GM18867 (cell line): ENCODE measurements around the gene ZNF385D.

ENCODE experiments used
- ATAC-seq: cut with Tn5 transposase; IDR thresholded peaks from one replicate; pipeline ENCODE4 v1.9.1; 2021; ENCODE audit warnings: mild to moderate bottlenecking, moderate library complexity; ENCODE audit not compliant: unreplicated experiment

ZNF385D gene

DNA sequence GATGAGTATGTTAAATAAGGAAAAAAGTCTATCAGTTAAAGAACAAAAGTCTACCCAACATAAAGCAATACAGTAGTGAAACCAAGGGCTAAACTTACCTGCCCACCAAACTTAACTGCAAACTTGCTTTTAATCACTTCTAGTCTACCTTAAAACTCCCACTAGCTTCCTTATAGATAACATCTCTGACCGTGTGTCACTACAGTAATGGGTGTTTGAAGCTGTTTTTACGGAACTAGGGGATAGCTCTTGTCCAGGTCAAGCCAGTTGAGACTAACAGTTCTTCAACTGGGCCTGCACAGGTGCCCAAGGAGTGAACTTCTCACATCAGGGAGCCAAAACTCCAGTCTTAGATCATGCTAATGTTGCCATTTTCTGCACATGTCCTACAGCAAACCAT lies 132.3 kb downstream of the ZNF385D start:
- no peak for ATAC-seq

DNA sequence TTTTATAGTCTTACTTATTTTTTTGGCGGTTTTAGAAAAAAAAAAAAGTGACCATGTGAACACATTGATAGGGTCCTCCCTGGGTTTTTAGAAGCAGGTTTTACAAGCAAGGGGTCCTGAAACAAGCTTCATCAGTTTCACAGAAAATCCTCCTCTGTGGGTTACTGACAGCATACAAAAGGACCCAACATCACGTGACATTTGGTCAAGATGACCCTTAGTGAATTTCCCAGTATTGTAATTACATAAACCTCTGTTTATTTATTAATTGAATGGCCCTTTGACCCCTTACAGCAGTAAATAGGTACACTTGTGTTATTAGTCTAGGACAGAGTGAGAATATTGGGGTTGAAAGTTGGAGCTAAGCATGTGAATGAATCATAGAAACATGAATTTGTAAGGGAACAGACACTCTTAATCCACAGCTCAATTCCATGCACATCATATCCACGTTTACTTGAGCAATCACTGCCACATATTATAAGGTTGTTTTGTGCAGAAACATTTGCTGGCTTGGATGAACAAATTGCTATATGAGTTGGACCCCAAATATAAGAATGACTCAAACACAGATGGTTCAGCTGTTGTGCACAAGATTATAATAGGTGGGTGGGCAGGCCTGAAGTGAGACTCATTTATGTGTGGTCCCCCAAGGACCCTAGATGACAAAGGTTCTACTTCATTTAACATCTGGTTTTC lies 137.5 kb downstream of the ZNF385D start:
- no peak for ATAC-seq

DNA sequence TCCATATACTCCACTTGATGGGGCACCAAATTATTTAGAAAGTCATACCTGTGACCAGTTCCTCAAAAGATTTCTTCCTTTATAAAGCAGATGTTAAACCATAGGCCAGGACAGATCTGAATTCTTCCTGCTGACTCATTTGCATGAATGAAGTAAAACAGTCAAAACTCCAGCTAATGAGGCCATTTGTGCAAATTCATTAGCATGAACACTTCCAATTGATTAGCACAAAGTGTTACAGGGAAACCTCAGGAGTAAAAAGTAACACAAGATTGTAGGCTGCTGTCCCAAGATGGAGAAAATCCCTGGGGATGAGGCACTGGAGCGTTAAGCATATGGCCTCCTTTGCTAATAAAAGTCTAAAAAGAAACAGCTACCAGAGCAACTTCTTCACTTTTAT lies 149.8 kb downstream of the ZNF385D start:
- ATAC-seq: no peak

DNA sequence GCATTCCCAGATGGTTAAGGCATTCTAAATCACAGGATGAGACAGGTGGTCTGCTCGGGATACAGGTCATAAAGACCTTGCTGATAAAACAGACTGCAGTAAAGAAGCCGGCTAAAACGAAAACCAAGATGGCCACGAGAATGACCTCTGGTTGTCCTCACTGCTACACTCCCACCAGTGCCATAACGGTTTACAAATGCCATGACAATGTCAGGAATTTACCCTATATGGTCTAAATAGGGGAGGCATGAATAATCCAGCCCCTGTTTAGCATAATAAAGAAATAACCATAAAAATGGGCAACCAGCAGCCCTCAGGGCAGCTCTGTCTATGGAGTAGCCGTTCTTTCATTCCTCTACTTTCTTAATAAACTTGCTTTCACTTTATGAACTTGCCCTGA lies 151.1 kb downstream of the ZNF385D start:
- no peak for ATAC-seq

DNA sequence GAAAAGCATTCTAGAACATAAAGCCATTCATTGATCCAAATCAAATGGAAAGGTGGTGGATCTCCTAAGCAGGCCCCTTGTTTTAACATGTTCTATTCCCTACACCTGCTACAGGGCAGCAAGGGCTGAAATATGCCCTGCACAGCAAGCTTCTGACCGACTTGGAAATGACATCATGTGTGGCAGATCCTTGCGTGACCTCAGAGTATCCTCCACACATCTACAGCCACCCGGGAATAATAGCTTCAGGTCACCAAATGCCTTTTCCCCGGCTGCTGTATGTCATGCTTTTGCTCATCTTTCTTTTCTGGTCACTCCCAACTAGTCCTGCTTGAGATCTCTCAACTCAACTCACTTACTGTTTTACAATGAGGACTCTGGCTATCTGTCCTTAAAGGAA lies 158.2 kb downstream of the ZNF385D start:
- ATAC-seq: no peak

DNA sequence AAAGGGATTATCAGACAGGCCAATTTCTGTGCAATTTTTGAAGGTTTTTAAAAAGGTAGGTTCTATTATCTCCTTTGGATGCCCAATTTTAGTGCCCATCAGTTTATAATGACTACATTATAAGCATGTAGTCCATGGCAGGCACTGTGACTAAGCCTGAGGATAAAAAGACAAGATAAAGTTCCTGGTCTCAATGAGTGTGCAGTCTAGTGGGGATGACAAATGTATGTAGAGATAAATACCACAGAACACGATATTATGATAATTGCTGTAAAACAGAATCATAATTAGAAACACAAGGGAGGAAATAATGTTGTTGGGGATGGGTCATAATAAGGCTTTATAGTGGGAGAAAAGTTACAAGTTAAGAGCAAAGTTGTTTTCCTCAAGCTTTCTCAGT lies 163.1 kb downstream of the ZNF385D start:
- ATAC-seq: no peak

DNA sequence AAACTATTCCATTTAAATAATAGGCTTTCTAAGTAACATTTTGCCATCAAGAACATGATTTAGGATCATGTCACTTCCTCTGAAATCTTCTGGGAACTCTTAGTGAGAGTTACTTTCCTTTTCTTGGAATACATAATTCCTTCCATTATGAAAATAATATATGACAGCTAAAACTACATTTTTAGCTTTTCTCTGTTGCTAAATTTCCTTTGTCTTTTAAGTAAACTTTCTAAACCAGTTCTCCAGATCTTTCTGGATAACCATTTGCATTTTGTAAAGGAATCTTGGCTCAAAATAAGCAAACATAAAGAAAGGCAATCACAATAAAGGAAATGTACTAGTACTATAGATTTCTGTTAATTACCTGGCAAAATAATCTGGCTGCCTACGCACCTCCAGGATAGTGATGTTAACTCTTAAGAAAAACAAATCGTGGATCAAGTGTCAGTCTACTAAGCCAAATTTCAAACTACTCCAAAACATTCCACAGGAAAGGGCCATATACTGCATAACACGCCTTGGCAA lies 165.7 kb downstream of the ZNF385D start:
- ATAC-seq: no peak

DNA sequence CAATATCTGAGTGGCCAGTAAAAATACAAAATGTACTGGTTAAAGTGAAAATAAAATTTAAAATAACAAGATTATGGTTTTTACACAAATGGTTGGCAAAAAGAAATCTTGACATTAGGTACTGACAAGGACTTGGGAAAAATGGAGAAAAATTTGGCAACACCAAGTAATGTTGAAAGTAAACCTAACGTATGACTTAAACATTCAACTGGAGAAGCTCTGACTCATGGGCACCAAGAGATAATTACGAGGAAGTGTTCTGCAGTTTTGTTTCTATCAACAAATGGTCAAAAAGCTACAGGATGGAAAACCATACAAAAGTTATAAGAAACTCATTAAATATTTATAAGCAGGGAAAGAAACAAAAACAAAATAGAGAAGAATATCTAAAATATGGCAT lies 177.7 kb downstream of the ZNF385D start:
- no peak for ATAC-seq

DNA sequence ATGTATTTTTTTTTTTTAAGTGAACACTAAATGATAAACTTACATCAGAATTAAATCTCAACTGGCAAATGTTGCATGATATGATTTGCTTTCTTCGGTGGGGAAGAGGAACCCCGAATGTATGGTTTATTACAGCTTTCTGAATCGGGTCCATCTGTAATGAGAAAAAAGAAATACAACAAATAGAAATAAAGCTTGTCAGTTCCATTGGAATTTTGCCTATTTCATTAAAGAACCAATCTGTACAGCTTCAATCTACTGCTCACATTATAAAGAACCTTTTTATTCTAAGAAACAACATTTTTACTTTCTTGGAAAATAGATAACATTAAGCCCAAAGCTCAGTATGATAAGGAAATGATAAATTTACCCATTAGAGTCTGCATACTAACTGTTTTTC lies 186.5 kb downstream of the ZNF385D start:
- no peak for ATAC-seq

DNA sequence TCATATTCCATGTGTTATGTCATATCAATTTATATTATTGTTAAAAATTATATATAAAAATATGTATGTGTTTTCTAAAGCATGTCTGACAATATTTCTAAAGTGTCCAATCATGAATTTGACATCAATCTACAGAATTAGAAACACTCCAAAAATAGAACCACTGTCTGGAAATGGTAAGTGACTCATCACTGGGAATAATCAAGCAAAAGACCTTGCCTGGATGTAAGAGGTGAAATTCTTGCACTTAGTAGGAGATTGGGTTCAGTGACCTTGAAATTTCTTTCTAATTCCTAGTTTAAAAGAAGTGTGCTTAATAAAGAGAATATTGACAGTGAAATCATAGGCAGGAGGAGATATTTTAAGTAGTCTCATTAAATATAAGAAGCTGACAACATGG lies 188.8 kb downstream of the ZNF385D start:
- no peak for ATAC-seq

DNA sequence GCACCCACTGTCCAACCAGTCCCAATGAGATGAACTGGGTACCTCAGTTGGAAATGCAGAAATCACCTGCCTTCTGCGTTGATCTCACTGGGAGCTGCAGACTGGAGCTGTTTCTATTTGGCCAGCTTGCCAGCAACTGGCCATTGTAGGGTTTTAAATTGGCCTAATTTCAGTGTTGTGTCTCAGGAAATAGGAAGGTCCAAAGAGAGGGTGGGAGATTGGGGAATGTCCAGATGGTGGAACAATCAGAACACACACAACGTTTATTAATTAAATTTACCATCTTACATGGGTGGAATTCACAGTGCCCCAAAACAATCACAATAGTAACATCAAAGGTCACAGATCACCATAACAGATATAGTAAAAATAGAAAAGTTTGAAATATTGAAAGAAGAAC lies 189.5 kb downstream of the ZNF385D start:
- no peak for ATAC-seq

DNA sequence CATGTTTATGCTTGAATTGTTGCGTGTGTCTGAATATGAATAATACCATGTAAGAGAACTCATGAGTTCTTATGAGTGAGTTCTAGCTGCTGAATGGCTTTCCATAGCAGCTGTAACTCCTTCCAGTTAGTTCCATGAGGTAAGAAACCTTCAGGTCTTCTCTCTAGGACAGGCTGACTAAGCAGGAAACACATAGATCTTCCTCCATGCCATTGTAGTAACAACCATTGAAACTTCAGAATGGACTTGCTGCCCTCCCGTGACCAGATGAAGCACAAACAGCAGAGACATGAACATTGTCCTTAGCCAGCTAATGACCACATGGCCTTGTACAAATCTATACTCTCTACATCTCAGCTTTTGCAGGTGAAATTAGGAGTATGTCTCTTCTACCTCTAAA lies 200.0 kb downstream of the ZNF385D start:
- no peak for ATAC-seq

DNA sequence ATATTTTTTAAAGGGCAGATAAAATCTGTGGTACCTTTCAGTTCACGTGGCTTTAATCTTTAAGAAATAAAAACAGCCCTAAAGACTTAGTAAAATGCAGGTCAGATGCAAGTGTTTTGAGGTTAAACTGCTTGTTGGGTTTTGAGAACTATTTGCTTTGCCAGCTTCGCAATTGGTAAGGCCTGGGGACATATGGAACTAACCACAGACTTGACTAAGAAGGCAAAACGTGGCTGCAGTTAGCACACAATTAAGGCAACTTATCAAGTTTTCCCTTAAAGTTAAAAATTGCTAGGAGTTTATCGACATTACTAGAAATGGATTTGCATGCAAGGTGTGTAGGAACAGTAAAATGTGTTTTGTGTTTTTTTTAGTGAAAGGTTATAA lies 206.9 kb downstream of the ZNF385D start:
- ATAC-seq: no peak

DNA sequence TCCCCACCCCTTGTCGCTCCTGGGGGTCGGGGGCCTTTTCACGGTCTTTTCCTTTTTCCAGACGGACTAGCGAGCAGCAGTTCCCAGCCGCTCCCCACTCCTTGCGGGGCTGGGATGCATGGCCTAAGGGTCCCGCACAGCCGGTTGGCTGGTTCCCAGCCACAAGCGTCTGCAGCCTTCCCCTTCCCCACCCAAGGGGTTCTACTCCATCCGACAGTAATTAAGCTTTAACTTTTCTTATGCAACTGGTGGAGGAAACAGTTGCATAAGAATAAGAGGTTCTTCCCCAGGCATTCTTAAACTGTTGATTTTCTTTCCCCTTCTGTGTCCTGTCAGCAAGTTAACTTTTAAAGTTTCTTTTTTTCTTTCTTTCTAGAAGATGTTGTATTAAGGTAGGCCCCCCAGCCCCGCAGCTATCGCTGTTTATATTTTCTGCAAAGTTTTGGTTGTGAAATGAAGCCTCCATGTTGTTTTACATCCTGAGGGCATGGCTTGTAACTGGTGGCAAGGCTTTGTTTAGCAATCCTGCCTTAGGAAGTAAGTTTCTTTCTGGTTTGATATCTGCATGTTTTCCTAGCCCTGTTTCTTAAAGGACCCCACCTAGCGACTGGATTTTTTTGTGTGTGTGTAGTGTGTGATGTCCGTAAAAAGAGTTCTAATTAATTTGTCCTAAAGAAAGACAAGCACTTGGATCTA lies 207.5 kb downstream of the ZNF385D start:
- no peak for ATAC-seq

DNA sequence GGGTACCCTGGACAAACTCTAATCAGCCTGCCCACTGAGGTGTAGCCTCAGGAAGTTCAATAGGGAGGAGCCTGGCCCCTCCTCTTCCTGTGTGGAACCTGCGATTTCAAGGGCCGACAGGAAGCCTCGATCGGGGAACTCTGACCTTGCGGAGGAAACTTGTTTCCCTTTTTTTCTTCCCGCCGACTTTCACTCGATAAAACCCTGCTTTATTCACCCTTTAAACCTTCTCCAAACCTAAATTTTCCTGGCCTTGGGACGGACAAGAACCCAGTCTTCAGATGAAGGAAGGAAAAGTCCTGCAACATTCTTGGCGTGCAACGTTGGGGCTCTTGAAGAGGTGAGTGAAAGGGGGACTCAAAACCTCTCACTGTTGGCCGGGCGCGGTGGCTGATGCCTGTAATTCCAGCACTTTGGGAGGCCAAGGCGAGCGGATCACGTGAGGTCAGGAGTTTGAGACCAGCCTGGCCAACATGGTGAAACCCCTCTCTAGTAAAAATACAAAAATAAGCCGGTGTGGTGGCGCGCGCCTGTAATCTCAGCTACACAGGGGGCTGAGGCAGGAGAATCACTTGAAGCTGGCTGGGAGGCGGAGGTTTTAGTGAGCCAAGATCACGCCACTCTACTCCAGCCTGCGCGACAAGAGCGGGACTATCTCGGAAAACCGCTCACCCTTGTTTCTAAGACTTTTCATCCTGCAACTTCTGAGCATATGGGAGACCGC lies 208.2 kb downstream of the ZNF385D start:
- no peak for ATAC-seq

DNA sequence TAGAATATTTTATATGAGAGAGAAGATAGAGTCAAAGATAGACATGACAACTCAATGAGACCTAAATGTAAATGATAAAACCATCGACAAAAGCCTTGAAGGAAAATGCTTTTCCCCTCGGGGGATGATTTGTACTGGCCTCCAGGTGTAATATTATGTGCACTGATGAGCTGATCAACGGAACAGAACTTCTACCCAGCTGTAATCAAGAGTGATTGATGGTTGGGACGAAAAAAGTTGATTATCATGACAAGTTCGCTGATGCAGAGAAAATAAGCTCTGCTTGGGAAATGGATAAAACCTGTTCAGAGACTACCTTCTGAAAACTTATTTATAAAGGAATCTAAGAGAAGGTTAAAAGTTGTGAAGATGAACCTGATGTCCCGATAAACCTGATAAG lies 210.7 kb downstream of the ZNF385D start:
- no peak for ATAC-seq

DNA sequence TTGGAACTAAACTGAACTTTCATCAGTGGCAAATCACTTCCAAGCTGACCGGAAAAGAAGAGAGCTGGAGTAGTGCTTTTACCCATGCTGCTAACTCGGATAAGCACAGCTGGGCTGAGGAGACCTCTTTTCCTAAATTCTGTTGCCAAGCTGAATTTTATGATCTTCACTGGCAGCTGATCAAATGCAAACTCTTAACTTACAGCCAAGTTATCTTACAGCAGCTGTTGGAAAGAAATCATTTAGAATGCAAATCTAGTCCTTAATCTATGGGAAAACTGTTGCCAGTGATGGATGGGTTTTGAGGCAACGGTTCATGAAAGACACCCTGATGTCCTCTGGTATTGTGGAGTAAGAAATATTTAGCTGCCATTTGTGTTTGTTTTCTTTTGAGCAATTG lies 216.5 kb downstream of the ZNF385D start:
- no peak for ATAC-seq

DNA sequence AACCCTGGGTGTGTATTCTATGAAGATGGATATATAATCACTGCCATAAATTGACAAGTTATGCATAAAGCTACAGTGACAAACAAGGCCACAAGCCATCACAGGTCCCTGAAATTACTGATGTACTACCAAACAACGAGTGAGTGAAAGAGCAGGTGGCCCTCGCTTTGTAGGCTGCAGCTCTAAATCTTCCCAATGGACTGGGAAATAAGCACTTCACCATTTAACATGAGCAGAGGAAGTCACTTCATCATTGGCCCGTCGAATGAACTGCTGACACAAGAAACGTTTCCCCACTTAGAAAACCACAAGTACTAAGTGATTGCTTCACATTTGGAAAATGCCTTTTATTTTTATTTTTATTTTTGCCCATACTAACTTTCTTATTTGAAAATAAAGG lies 218.0 kb downstream of the ZNF385D start:
- ATAC-seq: no peak

DNA sequence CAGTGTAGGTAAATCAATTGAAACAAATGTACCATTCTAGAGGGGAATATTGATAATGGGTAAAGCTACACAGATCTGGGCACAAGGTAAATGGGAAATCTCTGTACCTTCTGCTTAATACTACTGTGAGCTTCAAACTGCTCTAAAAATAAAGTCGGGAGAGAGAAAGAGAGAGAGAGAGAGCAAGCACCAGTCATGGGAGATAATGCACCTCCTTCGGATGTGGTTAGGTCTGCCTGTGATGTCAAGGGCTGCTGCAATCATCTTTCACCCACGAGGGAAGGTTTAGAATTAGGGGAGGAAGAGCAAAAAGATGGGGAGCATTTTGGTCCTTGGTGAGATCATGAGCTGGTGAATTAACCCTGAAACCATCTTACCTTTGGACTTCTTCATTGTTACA lies 219.1 kb downstream of the ZNF385D start:
- ATAC-seq: no peak

DNA sequence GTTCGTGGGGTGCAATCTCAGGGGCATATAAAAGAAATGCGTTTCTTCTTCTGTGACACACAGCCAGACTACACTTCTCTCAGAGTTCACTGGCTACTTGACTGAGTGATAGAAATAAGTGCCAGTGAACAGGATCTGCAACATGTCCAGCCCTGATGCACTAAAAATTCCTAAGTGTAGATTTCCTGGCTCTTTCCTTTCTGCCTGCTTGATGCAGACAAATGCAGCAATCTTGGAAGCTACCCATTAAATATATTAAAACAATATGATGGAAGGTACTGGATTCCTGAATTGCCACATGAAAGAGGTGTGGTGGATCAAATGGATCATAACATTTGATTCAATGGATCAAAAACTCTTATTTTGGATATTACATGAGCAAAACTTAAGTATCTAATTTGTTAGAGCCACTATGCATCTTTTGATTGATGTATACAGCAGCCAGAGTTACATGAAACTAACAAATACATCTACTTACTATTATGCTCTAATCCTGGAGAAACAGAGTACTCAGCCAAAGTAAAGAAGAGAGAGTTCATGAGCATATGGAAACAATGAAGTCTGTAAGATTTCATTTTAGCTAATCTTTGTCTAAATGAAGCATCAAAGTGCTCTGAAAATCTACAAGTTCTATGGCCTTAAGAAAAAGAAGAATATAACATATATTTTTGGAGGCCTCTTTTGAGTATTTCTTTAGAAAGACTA lies 222.6 kb downstream of the ZNF385D start:
- no peak for ATAC-seq

DNA sequence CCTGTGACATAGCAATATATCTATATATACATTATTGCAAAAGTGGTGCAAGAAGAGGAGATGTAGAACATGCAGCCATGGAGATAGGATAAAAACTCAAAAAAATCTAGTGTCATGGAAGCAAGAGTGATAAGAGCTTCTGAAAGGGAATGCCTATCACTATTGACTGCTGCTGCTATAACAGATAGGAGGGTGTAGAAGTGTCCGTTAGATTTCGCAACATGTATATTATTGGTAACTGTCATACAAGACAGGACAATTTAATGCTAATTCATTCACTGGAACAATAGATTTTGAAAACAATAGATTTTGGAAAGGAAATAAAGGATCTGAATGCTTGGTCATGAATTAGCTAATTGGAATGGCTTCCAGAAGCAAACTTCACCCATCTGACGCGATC lies 224.5 kb downstream of the ZNF385D start:
- ATAC-seq: no peak
